Endothelial cell of umbilical vein (primary cell): Measurements from ENCODE around the gene FHIT. TPM values are rescaled to one million over a fixed set of nuclear protein-coding genes. Genes with fewer than 3 reads are reported as not detected.

Source experiments
- BruUV-seq: library from RNA; stranded (reverse); fragments of 400-500 nt; replicated peaks from 2 replicates; lab custom pipeline; 2021; lab: Mats Ljungman, UMichigan
- CTCF ChIA-PET: fragments of 300-600, 350-600 bp; sonication (Branson Sonifier 250); formaldehyde crosslinking; loops from one replicate; lab custom pipeline; 2021; ENCODE audit warnings: antibody characterized with exemption, inconsistent platforms; lab: Charles Lee
- POLR2A ChIA-PET: fragments of 300-600, 350-600 bp; sonication (Branson Sonifier 250); formaldehyde crosslinking; loops from one replicate; lab custom pipeline; 2021; ENCODE audit warnings: antibody characterized with exemption, inconsistent platforms; lab: Charles Lee
- DNase-seq: peaks from one replicate; pipeline ENCODE4 v3.0.0-alpha.2; 2011; ENCODE audit warnings: low read depth, low spot score
- FAIRE-seq: peaks from 2 replicates; lab custom pipeline; 2011; peaks lifted over from hg19 to GRCh38; lab: Jason Lieb, UNC
- H2AFZ ChIP-seq: 2 replicates; pipeline ENCODE4 v1.6.0; 2012; ENCODE audit warnings: low read depth, low read length, control low read depth, inconsistent platforms
- H3K27ac ChIP-seq: 2 replicates; pipeline ENCODE4 v1.5.1; 2011; ENCODE audit warnings: low read depth, mild to moderate bottlenecking, control low read depth, low read length, moderate library complexity; ENCODE audit not compliant: insufficient read depth
- H3K27me3 ChIP-seq, 2 experiments: 2 replicates each; pipeline versions ENCODE4 v1.6.0 to v1.6.1; 2011; ENCODE audit warnings: low read length in 2 of 2, mixed read lengths in 1 of 2; ENCODE audit not compliant: control insufficient read depth in 2 of 2, insufficient read depth in 2 of 2
- H3K36me3 ChIP-seq, 2 experiments: 2 replicates in 1 of 2; 3 replicates in 1 of 2; pipeline ENCODE4 v1.5.1; 2011; ENCODE audit warnings: low read length in 2 of 2, mild to moderate bottlenecking in 1 of 2, moderate library complexity in 1 of 2; ENCODE audit not compliant: control insufficient read depth in 2 of 2, insufficient read depth in 2 of 2; ENCODE audit errors: extremely low read depth in 1 of 2
- H3K4me1 ChIP-seq: 3 replicates; pipeline ENCODE4 v1.5.1; 2011; ENCODE audit warnings: mild to moderate bottlenecking, low read length; ENCODE audit not compliant: control insufficient read depth, insufficient read depth; ENCODE audit errors: extremely low read depth
- H3K4me2 ChIP-seq: 2 replicates; pipeline ENCODE4 v1.6.1; 2011; ENCODE audit warnings: low read length, control low read depth, mixed read lengths; ENCODE audit not compliant: insufficient read depth
- H3K4me3 ChIP-seq, 3 experiments: fragments of 200-600 bp in 1 of 3; sonication (generic), shearing (Covaris generic) in 1 of 3; replicated peaks in 1 of 3; 2 replicates each; pipeline ENCODE4 v1.5.1; 2011 to 2016; ENCODE audit warnings: control low read depth in 3 of 3, low read length in 3 of 3, mild to moderate bottlenecking in 2 of 3, inconsistent platforms in 1 of 3, low read depth in 1 of 3, moderate library complexity in 1 of 3; ENCODE audit not compliant: insufficient read depth in 1 of 3
- H3K79me2 ChIP-seq: 2 replicates; pipeline ENCODE4 v1.6.0; 2012; ENCODE audit warnings: low read length, inconsistent platforms; ENCODE audit not compliant: control insufficient read depth, insufficient read depth
- H3K9ac ChIP-seq: replicated peaks from 2 replicates; pipeline ENCODE3; 2011; ENCODE audit warnings: low read length, control low read depth; ENCODE audit not compliant: insufficient read depth; ENCODE audit errors: extremely low read depth
- H3K9me1 ChIP-seq: replicated peaks from 3 replicates; pipeline ENCODE4 v1.6.0; 2011; ENCODE audit warnings: mild to moderate bottlenecking, low read length; ENCODE audit not compliant: control insufficient read depth, insufficient read depth; ENCODE audit errors: extremely low read depth
- H3K9me3 ChIP-seq: replicated peaks from 2 replicates; pipeline ENCODE4 v1.5.1; 2012; ENCODE audit warnings: low read length, inconsistent platforms; ENCODE audit not compliant: control insufficient read depth, insufficient read depth
- H4K20me1 ChIP-seq: replicated peaks from 2 replicates; pipeline ENCODE3; 2011; ENCODE audit warnings: mild to moderate bottlenecking, low read length; ENCODE audit not compliant: control insufficient read depth, insufficient read depth; ENCODE audit errors: extremely low read depth
- EZH2 ChIP-seq: IDR thresholded peaks from 2 replicates; pipeline ENCODE4 v1.6.1; 2012; ENCODE audit warnings: borderline replicate concordance, low read depth, mild to moderate bottlenecking, moderate library complexity, low read length, inconsistent platforms; ENCODE audit not compliant: severe bottlenecking
- FOS ChIP-seq: IDR thresholded peaks from 2 replicates; pipeline ENCODE4 v1.6.1; 2011; ENCODE audit warnings: mild to moderate bottlenecking, low read length, moderate library complexity, borderline replicate concordance; ENCODE audit not compliant: insufficient read depth
- GATA2 ChIP-seq: IDR thresholded peaks from 2 replicates; pipeline ENCODE4 v1.7.0; 2011; ENCODE audit warnings: low read depth, mild to moderate bottlenecking, moderate library complexity, mixed read lengths, low read length; ENCODE audit not compliant: insufficient read length, insufficient read depth
- JUN ChIP-seq: IDR thresholded peaks from 2 replicates; pipeline ENCODE4 v1.6.1; 2011; ENCODE audit warnings: borderline replicate concordance, low read depth; ENCODE audit not compliant: insufficient read length, insufficient read depth
- MYC ChIP-seq: IDR thresholded peaks from one replicate; pipeline ENCODE4 v1.6.1; 2011; ENCODE audit warnings: mild to moderate bottlenecking, low read depth, low read length
- POLR2A ChIP-seq: IDR thresholded peaks from 2 replicates; pipeline ENCODE4 v1.6.1; 2012; ENCODE audit warnings: low read depth, mild to moderate bottlenecking, control low read depth, low read length
- POLR2AphosphoS5 ChIP-seq: IDR thresholded peaks from 2 replicates; pipeline ENCODE4 v1.6.1; 2012; ENCODE audit warnings: low read depth, mild to moderate bottlenecking, control low read depth, low read length, moderate library complexity; ENCODE audit not compliant: insufficient read depth
- dilution Hi-C: fragments of 300-500 bp; cut with MboI; formaldehyde crosslinking; loops from one replicate; pipeline ENCODE4 v1.15.0; 2019; ENCODE audit warnings: low sequenced_read_pairs; ENCODE audit not compliant: extremely low pct_ligation_motif_present
- intact Hi-C: fragments of 100-400 bp; cut with micrococcal nuclease; formaldehyde crosslinking; loops from one replicate; pipeline ENCODE4 v1.10.0; 2022
- polyA plus RNA-seq, 4 experiments: library from polyadenylated mRNA; depleted of rRNA in 3 of 4; stranded (reverse) in 3 of 4; unstranded in 1 of 4; fragments of >200 nt; gene quantifications; 2 replicates each; pipeline versions ENCODE4 v1.2.1 to v1.2.3, GENCODE V29; 2011 to 2012; ENCODE audit warnings: missing spikeins in 1 of 4
- total RNA-seq: library from RNA; stranded (reverse); gene quantifications from 2 replicates; pipeline ENCODE4 v1.2.3, GENCODE V29; 2021
- TF ChIP-seq, protein P1 (sequence below): IDR thresholded peaks from 2 replicates; pipeline ENCODE4 v1.6.1; 2011; ENCODE audit not compliant: insufficient read depth, insufficient read length
- TF ChIP-seq, protein P2 (sequence below), 2 donors: IDR thresholded peaks; 1 replicate in 1 of 2; 2 replicates in 1 of 2; pipeline ENCODE4 v1.5.1; 2011; ENCODE audit warnings: low read length in 2 of 2, mild to moderate bottlenecking in 2 of 2, moderate library complexity in 2 of 2, control low read depth in 1 of 2, inconsistent platforms in 1 of 2, low read depth in 1 of 2; ENCODE audit not compliant: insufficient read depth in 1 of 2; ENCODE audit errors: extremely low read depth in 1 of 2

FHIT gene
- total and polyA plus RNA-seq, 2 donors (not counting 3 experiments of a cell fraction or from before 2014, with no cell fraction given), result 0.47 to 2.2 TPM

DNA sequence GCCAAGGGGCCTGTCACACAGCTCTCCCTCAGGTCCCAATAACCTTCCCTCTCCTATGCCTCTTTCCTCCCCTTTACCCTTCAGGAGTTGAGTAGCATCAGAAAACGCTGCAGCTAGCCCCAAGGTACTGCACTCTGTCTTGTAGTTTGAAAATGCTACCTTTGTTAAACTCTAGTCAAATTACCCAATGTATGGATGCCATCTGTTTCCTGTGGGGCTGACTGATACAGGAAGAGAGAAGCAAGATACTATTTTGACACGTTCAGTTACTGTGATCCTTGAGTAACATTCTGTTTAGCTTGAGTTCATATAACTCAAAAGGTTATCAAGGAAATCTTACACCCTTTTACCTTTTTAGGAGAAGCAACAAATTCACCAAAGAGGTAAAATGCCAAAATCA is 493.1 kb downstream of the FHIT start:
- no peak for FAIRE-seq
- Histone ChIP-seq H3K4me3 (no peak overlapping the region), H4K20me1 (no peaks in the 10 kb centered on the region), H3K27me3 (no peaks in the 10 kb centered on the region), H3K36me3 (no peaks in the 10 kb centered on the region), H2AFZ (no peak overlapping the region), H3K9ac (no peak overlapping the region), H3K4me2 (no peak overlapping the region), H3K79me2 (no peaks in the 10 kb centered on the region), H3K9me3 (no peaks in the 10 kb centered on the region), H3K9me1 (no peaks in the 10 kb centered on the region), H3K27ac (no peak overlapping the region), H3K4me1 (no peaks in the 10 kb centered on the region)
- TF ChIP-seq POLR2A (no peak), POLR2AphosphoS5 (no peak), JUN (no peak), GATA2 (no peak), MYC (no peak), EZH2 (no peak), FOS (no peak)
- TF ChIP-seq, protein P1, sequence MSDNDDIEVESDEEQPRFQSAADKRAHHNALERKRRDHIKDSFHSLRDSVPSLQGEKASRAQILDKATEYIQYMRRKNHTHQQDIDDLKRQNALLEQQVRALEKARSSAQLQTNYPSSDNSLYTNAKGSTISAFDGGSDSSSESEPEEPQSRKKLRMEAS, result no peak
- TF ChIP-seq, protein P2, sequence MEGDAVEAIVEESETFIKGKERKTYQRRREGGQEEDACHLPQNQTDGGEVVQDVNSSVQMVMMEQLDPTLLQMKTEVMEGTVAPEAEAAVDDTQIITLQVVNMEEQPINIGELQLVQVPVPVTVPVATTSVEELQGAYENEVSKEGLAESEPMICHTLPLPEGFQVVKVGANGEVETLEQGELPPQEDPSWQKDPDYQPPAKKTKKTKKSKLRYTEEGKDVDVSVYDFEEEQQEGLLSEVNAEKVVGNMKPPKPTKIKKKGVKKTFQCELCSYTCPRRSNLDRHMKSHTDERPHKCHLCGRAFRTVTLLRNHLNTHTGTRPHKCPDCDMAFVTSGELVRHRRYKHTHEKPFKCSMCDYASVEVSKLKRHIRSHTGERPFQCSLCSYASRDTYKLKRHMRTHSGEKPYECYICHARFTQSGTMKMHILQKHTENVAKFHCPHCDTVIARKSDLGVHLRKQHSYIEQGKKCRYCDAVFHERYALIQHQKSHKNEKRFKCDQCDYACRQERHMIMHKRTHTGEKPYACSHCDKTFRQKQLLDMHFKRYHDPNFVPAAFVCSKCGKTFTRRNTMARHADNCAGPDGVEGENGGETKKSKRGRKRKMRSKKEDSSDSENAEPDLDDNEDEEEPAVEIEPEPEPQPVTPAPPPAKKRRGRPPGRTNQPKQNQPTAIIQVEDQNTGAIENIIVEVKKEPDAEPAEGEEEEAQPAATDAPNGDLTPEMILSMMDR (IDR thresholded peaks at IDR 0.05; ENCODE audit: extremely low read depth in 1 of 2, insufficient read depth in 1 of 2, low read depth in 1 of 2, low read length in 2 of 2), result no peak
- no TSS peak for BruUV-seq
- ChIA-PET CTCF (no interaction called here), POLR2A (no interaction called here)
- dilution Hi-C loops, result no loop called here
- intact Hi-C loops, result no loop called here
- DNase-seq, result no peak
